OCI-LY3 (cell line): ENCODE results near the gene SPOCK1.

Source experiments
- EZH2phosphoT487 ChIP-seq: fragments of 200-600 bp; shearing (Covaris generic); IDR thresholded peaks from 2 replicates; pipeline ENCODE4 v1.6.1; 2018; ENCODE audit warnings: antibody characterized with exemption, mixed run types, low read depth
- TF ChIP-seq, protein P1 (sequence below): fragments of 200-600, 300-600 bp; sonication (generic); IDR thresholded peaks from 2 replicates; pipeline ENCODE4 v1.5.1; 2014; ENCODE audit warnings: antibody characterized with exemption, low read length, low read depth

DNA sequence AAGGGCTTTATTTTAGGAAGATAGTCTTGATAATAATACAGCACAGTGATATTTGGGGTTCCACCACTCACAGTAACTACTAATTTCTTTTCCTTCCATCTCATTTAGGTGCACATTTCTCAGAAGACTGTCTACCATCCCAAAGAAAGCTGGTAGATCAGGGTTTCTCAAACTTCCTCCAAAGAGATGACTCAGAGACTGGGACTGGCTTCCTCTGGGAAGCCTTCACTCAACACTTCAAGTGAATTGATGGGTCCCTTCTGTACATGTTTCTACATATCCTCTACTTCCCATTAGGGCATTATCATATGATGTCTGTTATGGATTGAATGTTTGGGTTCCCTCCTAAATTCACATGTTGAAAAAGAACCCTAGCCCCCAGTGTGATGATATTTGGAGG lies 138.5 kb downstream of the SPOCK1 start:
- TF ChIP-seq, protein P1, sequence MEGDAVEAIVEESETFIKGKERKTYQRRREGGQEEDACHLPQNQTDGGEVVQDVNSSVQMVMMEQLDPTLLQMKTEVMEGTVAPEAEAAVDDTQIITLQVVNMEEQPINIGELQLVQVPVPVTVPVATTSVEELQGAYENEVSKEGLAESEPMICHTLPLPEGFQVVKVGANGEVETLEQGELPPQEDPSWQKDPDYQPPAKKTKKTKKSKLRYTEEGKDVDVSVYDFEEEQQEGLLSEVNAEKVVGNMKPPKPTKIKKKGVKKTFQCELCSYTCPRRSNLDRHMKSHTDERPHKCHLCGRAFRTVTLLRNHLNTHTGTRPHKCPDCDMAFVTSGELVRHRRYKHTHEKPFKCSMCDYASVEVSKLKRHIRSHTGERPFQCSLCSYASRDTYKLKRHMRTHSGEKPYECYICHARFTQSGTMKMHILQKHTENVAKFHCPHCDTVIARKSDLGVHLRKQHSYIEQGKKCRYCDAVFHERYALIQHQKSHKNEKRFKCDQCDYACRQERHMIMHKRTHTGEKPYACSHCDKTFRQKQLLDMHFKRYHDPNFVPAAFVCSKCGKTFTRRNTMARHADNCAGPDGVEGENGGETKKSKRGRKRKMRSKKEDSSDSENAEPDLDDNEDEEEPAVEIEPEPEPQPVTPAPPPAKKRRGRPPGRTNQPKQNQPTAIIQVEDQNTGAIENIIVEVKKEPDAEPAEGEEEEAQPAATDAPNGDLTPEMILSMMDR, result no peak
- TF ChIP-seq EZH2phosphoT487, result no peak
